ENCODE data around the gene MIER3.

Gene MIER3

DNA sequence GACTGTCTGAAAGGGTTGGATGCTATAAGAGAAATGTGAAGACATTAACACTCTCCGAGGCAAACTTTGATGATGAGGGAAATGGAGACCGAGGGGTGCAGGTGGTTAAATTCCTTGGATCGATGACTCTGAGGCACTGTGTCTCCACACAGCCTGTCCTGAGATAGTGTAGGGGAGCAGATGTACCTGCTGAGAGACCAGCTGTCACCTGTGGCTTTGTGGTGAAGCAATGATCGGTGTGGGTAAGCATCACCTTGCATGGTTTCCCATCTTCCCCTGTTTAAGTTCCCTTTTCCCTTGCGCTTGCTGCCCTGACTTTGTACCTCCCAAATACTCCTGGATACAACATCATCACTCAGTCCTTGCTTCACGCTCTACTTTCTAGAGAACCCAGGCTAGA lies 9.8 kb upstream of the MIER3 start:
- no peak for DNase-seq (ENCODE audit: low read depth)

- no peak for DNase-seq (ENCODE audit: low read depth)
Observed at GRCh38 chr5:56959326-56959725, 7.4 kb upstream of the MIER3 start.

- no peak for DNase-seq (ENCODE audit: low read depth)
Observed at GRCh38 chr5:56958595-56958994, 6.7 kb upstream of the MIER3 start.

- DNase-seq (ENCODE audit: low read depth) = no peak
Observed at GRCh38 chr5:56954262-56954661, 2.3 kb upstream of the MIER3 start.

GRCh38 chr5:56951126-56951945 lies 587 bp downstream of the MIER3 start:
- DNase-seq (ENCODE audit: low read depth) = no peak

GRCh38 chr5:56950626-56951125 lies 1.2 kb downstream of the MIER3 start:
- DNase-seq (ENCODE audit: low read depth) = no peak

DNA sequence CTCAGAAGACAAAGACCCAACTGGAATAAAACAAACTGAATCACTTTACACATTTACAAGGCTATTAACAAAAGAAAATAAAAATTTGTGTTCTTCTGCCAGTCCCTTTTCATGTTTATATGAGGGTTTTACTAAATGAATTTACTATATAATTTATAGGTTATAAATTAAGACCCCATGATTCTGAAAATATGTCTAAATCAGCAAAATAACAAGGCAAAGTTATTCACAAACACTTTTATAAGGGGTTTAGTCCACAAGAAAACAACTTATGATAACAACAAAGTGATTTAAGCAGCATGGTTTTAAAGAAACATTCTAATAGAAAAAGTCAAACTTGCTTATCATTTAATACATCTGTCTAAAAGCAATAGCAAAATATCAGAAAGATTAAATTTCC lies 4.9 kb downstream of the MIER3 start:
- no peak for DNase-seq (ENCODE audit: low read depth)

DNA sequence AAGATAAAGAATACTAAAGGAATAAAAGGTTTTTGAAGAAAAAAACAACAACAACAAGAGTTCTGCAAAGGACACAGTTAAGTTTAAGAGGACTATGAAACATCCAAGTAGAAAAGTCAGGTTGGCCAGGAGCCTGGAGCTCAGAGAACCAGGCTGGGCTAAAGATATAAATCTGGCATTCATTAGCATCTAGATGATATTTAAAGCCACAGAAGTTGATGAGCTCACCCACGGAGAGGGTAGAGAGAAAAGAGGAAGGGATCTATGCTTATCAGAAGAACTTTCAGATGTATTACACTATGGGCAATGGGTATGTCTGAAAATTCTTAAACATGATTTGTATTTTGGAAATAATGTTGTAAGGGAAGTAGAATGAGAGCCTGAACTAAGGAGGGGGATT lies 9.9 kb downstream of the MIER3 start:
- DNase-seq (ENCODE audit: low read depth) = no peak

DNA sequence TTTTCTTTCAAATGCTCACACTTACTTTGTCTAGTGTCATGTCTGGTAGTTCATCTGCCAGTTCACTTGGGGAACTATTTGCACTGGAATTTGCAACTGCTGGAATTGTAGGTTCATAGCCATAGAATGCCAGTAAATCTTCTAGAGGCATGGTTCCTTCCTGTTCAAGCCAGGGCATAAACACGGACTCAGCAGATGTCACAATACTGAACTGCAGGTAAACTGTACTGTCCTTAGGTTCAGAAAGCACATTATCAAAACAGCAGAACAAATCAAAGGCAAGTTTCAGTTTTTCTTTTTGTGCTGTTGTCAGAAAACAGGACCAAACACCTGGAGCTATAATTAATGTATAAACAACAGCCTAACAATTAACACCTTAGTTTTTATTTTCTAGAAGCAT lies 13.1 kb downstream of the MIER3 start:
- no peak for DNase-seq (ENCODE audit: low read depth)

DNA sequence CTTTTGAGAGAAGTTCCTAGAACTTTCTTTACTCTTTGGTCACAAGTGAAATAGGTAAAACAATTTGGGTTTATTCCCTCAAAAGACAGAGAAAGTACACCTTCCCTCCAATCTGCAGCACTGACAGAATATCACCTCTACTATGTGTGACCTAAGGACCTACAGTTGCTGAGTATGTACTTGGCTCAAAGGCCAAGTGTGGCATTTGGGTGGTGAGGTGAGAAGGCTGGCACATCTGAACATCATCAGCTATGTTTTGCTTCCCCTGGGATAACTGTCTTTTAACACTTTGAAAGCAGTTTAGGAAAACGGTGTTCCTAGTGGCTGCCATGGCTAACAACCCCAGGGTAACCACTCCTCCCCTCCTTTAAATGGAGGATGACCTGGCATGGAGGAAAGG lies 17.6 kb downstream of the MIER3 start:
- no peak for DNase-seq (ENCODE audit: low read depth)

- DNase-seq (ENCODE audit: low read depth) = no peak
Observed at GRCh38 chr5:56922922-56923321, 29.0 kb downstream of the MIER3 start.

DNA sequence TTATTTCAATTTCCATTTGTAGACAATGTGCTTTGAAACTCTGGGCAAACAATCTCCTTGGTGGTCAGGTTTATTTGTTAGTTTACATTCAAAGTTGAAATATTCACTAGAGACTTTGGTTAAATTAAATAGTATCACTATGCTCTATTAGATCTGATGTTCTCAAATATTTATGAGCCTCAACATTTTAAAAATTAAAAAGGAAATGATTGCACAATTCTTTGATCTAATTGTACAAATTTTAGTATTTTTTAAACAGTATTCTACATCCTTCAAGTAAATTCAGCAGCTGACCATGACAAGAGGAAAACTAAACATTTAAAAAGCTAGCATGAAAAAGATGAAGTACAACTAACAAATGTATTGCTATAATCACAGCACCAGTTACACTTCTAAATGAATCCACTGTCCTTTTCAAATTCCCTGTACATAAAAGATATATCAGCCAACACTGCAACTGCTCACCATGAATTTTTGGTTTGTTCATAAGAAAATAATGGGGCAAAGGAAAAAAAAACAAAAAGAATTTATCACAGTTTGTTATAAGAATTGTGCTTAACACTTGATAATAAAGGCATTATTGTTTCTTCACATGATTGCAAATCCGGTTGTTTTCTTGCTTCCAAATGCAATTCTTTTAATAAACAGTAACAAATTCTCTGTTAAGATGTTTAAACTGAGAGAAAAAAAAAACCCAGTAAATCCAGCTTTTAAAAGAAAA lies 31.8 kb downstream of the MIER3 start:
- no peak for DNase-seq (ENCODE audit: low read depth)

GRCh38 chr5:56918054-56918453 lies 33.9 kb downstream of the MIER3 start:
- no peak for DNase-seq (ENCODE audit: low read depth)

DNA sequence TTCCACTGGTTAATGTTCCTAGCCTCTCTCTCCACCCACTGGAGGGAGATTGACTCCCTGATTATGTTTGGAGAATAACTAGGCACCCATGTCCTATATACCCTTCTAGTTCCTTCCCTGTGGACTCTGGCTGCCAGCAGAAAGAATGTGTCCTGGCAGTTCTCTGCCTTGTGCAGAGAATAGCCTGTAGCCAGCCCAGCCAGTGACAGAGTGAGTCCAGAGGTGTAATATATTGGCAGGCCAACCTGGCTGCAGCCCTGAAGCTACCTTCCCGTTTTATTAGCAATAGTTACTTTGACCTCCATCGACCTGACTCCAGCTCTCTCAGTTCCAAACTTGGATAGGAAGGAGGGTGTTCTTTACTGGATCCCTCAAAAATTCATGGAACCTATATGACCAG lies 34.4 kb downstream of the MIER3 start:
- DNase-seq (ENCODE audit: low read depth) = no peak

DNA sequence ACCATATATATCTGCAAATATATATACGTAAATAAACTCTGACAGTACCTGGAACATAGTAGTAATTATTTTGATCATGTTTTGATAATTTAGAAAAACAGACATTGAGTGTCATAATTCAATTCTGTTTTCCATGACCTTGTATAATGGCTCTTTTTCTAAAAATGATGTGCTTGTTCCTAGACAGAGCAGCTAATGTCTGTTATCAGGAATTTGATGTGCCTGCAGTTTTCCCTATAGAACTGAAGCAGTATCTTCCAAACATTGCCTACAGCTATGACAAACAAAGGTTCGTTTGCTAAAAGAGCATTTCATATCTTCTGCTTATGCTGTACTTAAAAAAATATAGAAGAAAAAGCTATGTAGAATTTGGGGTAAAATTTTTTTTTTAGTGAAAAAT lies 37.2 kb downstream of the MIER3 start:
- DNase-seq (ENCODE audit: low read depth) = no peak

- DNase-seq (ENCODE audit: low read depth) = no peak
Observed at GRCh38 chr5:56913766-56914165, 38.2 kb downstream of the MIER3 start.

DNA sequence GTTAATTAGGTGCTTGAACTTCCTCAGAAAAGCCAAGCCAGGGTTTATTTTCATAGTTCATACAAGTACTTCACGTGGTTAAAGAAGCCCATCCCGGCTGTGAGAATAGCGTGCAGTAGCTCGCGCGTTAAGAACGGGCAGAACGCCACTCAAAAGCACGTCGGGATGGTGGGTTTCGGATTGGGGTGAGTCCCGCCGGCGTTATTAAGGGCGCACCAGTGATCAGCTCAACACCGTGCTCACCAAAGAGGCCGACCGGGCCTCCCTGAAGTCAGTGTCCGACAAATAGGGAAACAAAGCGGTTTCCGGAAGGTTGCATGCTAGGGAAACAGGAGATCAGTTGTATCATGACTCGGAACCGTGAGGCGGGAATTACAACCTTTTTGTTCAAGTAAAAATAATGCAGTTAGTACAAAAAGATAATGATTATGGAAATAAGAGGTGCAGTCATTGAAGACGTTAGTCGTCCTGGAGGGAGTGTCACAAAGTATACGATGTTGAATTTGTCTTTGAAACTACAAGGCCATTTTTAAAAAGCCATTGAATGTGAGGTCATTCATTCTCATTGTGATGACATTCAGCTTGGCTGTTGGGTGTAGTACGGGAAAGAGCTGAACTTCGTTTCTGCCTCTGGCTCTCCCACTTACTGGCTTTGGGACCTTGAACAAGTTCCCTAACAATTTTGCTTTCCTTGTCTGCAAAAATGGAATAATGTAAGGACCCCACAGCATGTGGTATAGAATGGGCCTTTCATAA lies 41.5 kb downstream of the MIER3 start:
- no peak for DNase-seq (ENCODE audit: low read depth)

DNA sequence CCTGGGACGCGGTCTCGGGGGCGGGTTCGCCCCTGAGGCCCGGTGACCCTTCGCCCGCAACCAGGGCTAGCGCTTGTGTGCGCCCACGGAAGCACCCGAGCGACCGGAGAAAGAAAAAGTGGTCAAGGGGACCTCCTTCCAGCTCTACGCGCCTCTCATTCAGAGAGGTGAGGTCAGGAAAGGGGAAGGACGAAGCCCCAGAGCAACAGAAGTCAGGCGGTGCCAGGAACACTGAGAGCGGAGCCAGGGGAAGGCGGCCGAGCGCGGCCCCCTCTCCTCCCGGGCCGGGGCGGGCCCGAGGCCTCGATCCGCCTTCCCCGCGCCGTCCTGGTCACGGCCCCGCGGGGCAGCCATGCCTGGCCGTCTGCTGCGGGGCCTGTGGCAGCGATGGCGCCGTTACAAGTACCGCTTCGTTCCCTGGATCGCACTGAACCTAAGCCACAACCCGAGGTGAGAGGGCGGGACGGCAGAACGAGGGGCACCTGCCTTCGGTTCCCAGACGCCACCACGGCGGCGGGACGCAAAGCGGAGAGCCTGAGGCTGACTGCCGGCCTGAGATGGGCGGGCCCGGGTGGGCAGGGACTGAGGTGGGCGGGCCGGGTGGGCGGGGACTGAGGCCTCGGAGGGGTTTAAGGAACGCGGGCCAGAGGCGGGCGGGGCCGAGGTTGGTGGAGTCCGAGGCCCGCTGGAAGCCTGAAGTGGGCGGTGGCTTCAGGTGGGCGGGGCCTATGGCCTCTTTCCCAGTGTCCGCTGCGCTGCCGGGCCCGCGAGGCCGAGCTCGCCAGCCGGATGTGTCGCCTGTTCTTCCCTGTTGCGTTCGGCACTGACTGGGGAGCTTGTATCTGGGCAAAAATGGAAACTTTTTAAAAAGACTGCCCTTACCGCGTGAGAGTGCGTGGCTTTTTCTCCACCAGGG lies 42.4 kb downstream of the MIER3 start, which contains the start of gene SETD9:
SETD9 (plus strand) TSS at position 303 of the 916 bp plus-strand sequence; CDS start at position 353, 50 bp downstream.
- peak; percentile 62 for DNase-seq (ENCODE audit: low read depth)

GRCh38 chr5:56908942-56909293 lies 43.0 kb downstream of the MIER3 start:
- DNase-seq (ENCODE audit: low read depth) = no peak

- DNase-seq (ENCODE audit: low read depth) = no peak
Observed at GRCh38 chr5:56900858-56901578, 50.9 kb downstream of the MIER3 start.

DNA sequence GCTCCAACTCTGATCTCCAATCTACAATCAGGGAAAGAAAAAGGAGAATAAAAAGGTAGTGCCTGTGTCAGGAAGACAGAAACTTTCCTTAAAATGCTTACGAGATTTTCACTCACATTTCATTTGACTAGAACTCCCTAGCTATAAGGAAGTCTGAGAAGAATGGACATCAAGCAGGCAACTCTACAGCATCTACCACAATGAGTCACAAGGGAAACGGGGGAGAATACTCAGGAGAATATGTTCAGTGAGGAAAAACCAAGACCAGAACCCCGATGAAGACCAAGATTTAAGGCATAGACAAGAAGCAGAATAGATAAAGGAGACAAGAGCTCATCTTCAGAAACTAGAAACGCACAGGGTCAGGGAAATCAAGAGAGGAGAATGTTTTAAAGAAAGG lies 51.5 kb downstream of the MIER3 start:
- no peak for DNase-seq (ENCODE audit: low read depth)
